ENCODE results near the gene MAGI2.

Gene MAGI2

DNA sequence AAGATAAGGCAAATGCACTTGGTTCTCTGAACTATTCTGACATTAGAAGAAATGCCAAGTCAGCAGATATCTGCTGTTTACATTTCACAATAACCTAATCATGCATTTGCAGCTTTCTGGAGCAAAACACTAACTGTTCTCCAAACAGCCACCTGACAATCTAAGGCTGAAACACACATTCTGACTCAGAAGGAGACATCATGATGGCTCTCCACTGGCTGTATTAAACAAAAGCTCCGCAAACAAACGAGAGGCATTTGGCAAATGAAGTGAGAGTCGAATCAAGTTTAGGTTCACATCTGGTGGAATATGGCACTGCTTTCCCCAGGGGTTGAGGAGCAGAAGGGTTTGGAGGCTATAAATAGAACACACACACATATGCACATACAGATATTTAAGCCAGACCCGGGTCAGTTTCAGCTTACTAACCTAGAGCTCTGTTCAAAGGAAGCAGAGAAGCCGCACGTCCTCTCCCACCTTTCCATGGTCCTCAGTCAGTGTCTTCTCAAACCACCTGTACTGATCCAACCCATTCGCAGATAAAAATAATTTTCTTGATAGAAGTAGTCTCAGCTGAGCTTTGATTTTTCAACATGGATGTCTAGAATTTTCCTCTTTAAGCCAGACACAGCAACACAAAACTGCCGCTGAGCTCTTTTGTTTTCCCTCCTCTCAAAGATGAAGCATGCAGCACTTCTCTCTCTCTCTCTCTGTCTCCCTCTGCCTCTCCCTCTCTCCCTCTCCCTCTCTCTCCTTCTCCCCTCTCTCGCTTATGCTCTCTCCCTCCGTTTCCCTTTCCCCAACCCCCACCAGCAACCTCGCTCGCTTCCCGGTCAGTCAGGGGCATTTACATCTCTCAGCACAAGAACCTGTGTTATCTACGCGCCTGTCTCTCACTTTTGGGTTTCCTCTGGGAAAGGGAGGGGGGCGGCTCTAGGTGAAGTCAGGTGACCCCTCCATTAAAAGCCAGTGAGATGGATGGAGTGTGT lies 682.8 kb downstream of the MAGI2 start:
- DNase-seq, result no peak

DNA sequence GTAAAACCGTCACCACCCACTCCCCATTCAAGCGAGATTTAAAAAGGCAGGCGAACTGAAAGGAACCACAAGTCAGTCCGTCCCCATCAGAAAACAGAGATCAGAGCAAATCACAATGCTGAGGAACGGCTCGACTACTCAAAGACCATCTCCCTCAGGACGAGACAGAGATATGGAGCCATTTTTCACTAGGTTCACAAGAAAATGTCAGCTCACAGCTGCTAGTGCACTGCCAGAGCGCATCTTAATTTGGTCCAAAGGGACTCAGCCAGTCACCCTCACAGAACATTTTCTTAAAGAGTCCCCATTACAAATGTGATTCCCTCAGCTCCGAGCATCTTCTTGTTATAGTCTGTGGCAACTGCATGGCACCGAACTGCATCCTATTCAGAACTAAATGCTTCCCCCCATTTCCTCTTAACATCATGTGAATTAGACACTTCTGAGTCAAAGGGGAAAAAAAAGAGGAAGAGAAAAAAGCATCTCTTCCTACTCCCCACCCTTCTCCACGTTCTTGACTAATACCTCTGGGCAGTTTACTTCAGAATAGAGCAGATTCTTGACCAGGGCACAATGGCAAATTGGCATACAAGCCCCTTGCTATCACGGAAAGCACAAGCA lies 683.9 kb downstream of the MAGI2 start:
- DNase-seq, result no peak

DNA sequence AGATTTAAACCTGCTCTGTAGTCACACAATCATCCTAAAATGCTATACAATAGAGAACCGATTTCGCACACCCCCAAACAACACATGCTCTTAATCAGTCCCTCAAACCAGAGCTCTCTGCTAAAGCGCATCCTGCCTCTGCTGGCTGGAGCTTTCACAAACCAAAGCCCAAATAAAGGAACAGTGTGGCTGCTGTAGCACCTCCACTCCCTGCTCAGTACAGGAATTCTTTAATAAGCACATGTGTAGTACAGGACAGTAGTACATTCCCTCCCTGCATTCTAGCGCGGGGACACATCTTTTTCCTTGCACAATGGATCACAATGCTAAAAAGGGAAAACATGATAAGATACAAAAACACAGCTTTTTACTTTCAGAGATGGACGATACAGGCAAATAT lies 684.6 kb downstream of the MAGI2 start:
- DNase-seq, result no peak

DNA sequence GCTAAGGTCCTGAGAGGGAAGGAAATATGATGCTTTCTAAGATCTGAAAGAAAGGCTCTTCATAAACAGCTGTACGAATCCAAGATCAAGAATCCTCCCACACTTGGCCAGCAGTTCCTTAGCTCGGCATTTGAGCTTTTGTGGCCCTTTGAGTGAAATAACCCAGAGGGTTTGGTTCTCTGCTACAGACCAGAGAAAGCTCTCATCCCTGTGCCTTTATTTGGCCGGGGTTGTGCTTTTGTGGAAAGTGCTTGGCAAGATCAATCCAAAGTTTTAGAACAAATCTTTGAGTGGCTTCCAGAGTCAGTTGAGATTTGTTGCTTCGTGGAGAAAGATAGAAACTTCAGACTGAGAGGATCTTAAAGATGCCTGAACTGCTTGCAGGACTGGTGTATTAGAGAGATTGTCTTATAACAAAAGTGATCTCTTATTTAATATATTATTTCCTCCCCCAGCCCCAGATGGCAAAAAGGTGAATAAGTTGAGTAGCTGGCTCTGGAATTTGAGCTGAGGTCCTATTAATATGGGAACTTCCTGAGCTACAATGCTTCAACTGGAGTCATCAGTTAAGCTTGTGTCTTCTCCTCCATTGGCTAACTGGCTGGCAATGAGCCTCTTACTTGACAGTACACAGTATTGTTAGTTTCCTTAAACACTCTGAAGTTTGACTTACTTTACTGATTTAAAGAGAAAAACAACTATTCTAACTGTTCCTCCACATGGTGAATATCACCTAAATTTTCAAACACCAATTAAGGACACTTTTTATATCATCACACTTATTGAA lies 687.3 kb downstream of the MAGI2 start:
- DNase-seq, result no peak

- no peak for DNase-seq
These were observed 688.9 kb downstream of the MAGI2 start for GRCh38 chr7:78764571-78764970.

DNA sequence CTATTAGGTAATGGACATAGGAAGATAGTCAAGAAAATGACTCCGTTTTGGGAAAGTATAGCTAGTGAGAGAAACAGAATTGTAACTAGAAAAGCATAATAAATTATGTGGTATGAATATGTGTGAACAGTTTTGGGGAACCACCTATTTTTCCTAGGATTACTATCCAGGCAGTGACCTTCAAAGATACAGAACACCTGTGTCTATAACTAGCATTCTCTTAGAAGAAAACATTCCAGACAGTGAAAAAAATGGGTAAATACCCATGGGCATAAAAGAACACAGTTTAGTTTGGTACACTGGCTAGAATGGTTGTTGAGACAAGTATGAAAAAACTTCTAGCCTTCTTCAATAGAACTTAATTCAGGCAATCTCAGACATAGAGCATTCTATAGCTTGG lies 690.8 kb downstream of the MAGI2 start:
- DNase-seq, result no peak

DNA sequence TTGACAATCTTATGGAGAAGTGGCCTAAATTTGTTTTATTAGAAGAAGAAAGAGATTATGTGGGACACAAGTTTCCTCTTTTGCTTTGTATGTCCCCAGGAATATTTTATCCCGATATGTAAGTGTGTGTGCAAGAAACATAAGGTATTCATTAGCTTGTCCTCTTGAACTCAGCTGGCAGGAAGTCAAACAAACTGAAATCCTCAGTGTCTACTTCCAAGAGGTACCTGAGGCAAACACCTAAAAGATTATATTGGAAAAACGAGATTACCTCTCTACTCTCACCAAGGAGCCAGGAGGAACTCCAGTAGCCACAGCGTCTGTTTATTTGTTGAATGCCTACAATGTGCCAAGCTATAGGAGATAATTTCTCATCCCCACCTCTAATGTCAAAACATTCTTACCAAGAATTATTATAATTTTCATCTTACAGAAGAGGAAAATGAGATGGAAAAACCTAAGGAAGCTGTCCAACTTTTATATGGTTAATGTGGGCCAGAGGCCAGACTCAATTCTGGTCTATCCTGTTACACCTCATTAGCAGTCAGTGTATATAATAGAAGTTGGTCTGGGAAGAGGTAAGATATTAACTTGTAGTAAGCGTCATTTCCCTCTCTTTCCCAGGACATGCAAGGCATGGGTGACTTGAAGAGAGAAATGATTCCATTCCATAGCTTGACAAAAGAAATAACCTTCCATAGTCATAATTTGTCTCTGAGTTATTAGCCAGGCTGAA lies 692.7 kb downstream of the MAGI2 start:
- no peak for DNase-seq

DNA sequence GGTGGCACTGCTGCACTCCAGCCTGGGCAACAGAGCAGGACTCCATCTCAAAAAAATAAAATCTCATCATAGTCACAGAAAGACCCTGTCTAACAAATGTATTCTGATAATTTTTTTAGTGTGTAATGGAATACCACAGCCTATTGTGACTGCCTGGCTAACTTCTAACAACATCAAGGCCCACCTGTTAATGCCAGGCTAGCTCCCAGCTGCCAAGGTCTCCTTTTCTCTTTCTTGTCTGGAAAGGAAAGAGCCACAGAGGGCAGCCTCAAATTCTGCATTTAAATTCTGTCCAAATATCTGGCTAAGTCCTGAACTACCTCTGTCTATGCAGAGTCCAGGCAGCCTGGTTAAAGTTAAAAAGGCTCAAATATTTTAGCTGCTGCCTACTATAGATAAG lies 700.9 kb downstream of the MAGI2 start:
- DNase-seq, result no peak

DNA sequence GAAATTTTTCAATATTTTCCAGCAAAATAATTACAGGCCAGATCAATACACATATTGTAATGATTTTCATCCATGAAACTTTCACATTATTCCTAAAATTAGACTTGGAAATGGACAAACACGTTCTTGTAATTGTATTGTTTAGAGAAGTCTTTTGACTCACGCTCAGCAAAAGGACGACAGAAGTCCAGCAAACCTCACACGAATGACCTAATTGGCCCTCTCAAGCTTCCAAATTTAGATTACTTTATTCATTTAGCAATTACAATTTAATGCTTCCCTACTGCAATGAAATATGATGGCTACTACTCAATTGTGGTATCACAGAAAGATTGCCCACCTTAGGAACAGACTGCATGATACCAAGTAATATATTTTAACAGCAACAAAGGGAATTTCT lies 702.2 kb downstream of the MAGI2 start:
- DNase-seq, result no peak

DNA sequence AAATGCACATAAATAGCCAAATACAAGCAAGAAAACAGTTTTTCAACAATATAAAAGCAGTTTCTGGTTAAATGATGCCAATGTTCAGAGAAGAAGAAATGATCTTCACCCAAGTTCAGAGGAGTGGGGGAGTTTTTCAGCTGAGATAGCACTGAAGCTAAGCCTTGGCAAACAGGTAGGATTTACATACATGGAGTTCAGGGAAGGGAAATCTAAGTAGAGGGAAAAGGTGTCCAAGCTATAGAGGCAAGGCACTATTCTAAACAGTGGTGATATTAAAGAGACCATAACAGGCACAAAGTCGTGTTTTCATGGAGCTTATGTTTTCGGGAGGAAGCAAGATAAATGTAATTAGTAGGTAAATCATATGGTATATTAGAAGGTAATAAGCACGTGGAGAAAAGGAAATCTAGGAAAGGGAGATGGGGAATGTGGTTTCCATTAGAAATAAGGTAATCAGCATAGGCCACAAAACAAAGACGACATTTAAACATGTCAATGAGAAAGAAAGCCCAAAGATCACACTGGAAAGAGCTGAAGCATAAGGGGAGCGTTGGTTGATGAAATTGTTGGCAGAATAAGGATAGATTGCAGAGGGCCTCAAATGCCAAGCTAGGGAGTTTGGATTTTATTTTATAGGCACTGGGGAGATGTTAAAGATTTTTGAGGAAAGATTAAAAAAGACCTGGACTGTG lies 704.3 kb downstream of the MAGI2 start:
- no peak for DNase-seq

- DNase-seq, result no peak
These were observed 705.9 kb downstream of the MAGI2 start for GRCh38 chr7:78747592-78747991.

DNA sequence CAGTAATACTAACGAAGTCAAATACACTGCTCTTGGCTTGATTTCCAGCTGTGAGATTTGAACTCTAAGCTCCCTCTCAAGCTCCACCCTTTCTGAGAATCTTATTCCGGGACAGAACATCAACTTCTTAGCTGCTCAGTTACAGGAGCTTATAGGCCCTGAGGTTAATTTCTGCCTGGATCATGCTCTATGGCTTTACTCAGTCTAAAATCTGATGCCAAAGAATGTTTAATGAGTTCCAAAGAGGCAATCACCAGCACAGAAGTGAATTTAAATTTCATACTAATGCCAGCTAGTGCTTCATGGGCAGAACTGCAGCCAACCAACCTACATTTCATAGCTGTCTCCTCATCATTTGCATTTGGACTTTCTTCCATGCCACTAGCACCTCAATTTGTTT lies 707.2 kb downstream of the MAGI2 start:
- no peak for DNase-seq

- no peak for DNase-seq
These were observed 710.8 kb downstream of the MAGI2 start for GRCh38 chr7:78742694-78743093.

- DNase-seq, result no peak
These were observed 716.9 kb downstream of the MAGI2 start for GRCh38 chr7:78736548-78736947.

DNA sequence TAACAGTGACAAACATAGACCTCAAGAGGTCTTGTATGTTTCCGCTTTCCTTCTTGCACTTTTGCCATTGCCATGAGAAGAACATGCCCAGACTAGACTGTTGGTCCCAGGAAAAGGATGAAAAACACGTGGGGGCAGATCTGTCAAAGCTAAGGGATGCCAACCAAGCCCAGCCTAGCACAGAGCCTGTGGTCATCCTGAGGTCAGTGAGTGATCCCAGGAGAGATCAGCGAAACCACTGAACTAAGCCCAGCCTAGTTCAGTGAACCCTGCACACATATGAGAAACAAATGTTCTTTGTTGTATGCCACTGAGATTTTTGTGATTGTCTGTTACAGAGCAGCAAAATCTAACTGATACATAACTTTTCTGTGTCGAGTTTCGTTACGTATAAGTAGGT lies 718.8 kb downstream of the MAGI2 start:
- DNase-seq, result no peak

DNA sequence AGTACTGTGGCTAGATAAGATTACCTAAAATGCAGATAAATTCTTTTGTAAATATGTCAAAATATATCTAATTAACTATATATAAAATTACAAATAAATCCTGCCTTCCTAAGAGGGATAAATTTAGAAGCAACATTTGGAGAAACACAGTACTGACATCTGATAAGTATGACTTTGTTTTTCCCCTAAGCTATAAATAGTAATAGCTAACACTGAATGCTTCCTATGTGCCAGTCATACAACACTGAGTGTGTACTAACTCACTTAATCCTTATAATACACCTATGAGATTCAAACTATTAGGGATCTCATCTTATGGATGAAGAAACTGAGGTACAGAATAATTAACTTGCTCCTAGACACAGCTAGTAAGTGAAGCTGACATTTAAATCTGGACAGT lies 733.4 kb downstream of the MAGI2 start:
- no peak for DNase-seq

DNA sequence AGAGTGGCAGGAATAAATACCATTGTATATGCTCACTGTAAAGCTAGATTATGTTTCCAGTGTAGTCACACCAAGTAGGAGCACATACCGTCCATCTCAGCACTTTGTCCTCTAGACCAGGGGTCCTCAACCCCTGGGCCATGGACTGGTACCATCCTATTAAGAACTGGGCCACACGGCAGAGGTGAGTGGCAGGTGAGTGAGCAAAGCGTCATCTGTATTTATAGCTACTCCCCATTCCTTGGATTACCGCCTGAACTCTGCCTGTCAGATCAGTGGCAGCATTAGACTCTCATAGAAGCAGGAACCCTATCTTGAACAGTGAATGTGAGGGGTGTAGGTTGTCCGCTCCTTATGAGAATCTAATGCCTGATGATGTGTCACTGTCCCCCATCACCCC lies 735.3 kb downstream of the MAGI2 start:
- no peak for DNase-seq

DNA sequence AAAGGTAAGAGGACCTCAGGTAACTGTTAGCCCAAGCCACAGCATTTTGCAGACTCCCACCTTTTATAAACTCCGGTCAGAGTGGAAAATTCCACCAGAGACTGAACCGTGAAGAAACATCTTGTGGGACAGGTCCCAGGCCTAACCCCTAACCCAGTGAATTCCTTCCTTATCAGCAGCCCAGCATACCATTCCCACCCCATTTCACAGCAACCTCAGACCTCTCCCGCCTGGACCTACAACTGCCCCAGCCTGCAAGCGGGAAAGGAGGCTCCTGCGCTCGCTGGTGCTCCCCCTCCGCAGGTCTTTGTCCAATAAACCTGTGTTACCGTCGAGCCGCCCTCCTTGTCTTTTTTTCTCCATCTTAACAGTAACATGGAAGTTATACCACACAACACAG lies 736.6 kb downstream of the MAGI2 start:
- no peak for DNase-seq

DNA sequence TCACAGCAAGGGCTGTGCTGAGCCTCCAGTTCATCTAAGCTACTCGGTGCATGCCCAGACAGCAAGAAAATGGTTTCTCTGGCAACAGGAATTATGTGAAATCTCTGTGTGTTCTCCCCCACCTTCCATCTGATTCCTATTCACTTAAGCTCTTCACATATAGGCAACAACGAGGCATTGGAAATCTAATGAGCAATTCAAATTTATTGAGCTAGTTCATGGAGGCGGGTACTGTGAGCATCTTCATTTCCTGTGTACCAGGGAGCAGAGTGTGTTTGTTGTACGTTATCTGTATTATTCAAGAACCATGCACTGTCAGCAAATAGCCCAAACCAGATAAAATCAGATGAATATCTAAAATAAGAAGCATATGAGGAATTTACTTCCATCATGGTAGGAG lies 739.1 kb downstream of the MAGI2 start:
- no peak for DNase-seq

GRCh38 chr7:78712111-78712510 lies 741.4 kb downstream of the MAGI2 start:
- no peak for DNase-seq

GRCh38 chr7:78709658-78710057 lies 743.8 kb downstream of the MAGI2 start:
- no peak for DNase-seq

- no peak for DNase-seq
These were observed 749.0 kb downstream of the MAGI2 start for GRCh38 chr7:78704504-78704903.
